Stimulated activated CD4-positive, alpha-beta T cell treated with anti-CD3 and anti-CD28 coated beads, Interleukin-2, amount 100 ng/mL, for 48 hours (primary cell): ENCODE measurements around the gene TAS2R60.
"Not testable (repeated sequence)": the region's sequence is repeated elsewhere in the genome, so short reads cannot be mapped to it uniquely, and the experiment has no call there.

ENCODE experiments used
- DNase-seq, 2 donors: peaks; one replicate each; pipeline ENCODE4 v3.0.0-alpha.2; 2020

Gene TAS2R60

DNA sequence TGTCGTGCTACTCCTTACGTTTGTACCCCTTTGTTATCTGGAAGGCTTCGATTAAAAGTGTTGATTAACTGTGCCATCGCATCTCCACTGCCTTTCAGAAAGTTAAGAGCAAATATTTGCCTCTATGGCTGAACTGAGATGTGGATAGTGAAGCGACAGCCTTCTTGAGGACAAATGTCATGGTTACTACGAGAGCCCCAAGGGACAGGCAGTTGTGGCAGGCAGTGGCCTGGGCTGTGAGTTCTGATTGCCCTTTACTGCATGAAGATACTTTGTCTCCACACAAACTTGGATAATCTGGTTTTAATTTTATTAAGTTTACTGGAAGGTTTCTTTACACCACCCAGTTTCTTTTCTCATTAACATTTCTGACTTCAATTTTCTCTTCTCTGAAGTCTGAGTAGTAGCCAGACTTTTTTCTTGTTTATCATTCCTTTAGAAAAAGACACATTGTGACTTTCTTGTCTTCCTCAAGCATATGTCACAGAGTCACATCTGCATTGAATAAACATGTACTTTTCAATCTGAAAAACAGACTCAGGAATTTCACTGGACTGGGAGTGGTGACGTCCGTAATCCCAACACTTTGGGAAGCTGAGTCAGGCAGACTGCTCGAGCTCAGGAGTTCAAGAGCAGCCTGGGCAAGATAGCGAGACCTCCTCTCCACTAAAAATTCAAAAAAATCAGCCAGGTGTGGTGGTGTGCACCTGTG lies 36.0 kb downstream of the TAS2R60 start:
- no peak for DNase-seq

DNA sequence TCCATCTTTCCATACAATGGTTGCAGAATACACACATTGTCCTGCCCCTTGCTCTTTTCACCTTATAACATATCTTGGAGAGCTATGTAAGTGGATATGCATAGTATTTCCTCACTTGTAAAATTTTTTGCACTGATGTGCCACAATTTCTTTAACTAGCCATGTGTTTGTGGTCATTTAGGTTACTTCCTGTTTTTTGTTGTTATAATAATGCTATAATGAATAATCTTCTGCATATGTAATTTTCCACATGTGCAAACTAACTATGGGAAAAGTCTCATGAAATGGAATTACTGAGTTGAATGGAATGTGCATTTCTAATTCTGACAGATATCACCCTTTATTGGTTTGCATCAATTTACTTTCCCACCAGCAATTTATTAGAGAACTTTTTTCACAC lies 37.2 kb downstream of the TAS2R60 start:
- DNase-seq = no peak

DNA sequence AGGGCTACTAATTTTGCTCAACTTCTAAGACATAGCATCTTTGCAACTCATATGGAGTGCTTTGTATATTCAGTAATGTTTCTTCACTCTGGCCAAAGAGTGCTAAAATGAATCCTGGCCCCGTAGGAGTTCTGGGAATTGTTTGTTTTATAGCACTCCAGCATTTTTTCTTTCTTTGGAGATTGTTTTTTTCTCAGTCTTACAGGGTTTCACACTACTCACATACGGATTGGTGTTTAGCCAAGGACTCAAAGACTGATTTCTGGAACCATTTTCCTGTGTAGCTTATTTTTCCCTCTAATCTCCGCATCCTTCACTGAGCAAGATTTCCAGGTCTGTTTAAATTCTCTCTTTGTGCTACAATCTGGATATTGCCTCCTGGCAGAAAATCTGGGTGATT lies 40.9 kb downstream of the TAS2R60 start:
- no peak for DNase-seq

DNA sequence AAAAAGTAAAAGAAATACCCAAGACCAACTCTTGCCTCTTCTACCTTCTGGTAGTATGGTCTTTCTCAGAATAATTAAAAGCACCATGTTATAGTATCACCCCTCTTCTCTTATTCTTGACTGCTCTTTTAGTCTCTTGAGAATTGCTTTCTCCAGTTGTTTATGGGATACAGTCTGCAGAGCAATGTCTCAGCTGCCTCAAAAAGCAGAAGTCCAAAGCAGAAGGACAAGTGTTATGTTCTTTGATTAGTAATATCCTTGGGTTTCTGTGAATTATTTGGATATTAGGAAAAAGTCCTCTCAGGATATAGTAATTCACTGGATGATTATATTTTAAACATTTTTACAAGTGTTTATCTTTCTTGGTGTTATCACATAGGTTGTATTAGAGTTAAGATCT lies 41.8 kb downstream of the TAS2R60 start:
- no peak for DNase-seq

DNA sequence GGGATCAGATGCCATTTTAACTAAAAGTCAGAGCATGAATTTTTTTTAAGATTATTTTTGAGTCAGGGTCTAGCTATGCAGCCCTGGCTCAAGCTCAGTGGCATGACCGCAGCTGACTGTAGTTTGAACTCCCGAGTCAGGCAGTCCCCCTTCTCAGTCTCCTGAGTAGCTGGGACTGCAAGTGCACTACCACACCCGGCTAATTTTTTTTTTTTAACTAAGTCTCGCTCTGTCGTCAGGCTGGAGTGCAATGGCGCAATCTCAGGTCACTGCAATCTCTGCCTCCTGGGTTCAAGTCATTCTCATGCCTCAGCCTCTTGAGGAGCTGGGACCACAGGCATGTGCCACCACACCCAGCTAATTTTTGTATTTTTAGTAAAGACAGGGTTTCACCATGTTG lies 42.2 kb downstream of the TAS2R60 start:
- DNase-seq = no peak

DNA sequence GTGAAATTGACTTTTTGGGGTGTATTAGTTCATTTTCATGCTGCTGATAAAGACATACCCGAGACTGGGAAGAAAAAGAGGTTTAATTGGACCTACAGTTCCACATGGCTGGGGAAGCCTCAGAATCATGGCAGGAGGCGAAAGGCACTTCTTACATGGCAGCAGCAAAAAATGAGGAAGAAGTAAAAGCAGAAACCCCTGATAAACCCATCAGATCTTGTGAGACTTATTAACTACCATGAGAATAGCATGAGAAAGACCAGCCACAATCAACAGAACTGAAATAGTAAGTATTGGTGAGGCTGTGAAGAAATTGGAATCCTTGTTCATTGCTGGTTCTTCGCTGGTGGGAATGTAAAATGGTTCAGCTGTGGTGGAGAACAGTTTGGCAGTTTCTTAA lies 43.0 kb downstream of the TAS2R60 start:
- not testable (repeated sequence) for DNase-seq

DNA sequence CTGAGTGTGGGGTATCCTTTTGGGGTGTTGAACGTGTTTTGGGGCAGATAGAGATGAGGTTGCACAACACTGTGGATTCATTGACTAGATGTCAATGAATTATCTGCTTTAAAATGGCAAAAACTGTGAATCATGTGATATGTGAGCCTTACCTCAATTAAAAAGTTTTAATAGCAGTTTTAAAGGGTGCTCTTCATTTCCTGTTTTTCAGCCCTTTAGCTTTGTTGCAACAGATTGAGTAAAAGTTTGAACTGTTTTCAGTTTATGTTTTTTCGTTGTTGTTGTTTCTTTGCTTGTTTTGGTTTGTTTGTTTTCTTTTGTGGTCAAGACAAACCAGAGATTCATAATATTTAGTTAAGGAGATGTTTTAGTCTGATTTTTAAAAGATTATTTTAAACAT lies 43.8 kb downstream of the TAS2R60 start:
- no peak for DNase-seq

DNA sequence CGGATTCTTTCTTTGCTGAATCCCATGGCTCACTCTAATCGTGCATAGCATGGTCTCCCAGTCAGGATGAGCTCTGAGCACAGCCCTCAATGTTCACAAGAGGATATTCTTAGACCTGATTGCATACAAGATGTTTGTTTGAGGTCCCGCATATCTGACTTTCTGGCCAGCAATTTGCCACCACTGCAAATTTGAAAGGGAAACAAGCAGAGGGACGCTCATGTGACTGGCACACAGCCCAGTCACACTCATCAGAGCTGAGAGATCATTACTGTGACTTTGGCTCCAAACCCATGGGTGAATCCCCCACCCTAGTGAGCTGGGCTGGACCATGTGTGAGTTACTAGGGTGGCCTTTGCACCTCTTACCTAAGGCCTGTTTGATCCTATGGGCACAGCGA lies 44.3 kb downstream of the TAS2R60 start:
- DNase-seq = no peak

DNA sequence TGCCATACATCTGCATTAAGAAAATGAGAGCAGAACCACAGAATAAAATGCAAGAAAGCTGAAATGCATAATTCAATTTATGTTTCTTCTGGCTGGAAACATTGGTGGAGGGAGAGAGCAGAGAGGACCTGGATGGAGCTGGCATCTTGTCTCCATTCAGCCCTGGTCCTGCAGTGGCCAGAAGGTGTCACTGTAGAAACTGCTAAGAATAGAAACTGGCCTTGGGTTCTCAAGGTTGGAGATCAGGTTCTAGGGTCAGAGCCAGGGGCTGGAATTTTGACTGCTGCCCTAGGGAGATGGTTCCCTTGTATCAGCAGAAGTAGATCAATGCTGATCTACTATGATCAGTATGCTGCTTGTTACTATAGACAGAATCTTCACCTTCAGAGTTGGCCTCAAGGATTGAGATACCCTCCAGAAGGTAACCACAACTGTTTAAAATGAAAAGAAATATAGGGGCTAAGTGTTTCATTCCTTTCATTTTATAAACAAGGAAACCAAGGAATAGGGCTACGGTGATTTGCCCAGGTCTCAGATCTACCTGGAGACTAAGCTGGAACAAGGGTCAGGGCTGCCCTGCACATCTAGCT lies 47.6 kb downstream of the TAS2R60 start:
- no peak for DNase-seq

DNA sequence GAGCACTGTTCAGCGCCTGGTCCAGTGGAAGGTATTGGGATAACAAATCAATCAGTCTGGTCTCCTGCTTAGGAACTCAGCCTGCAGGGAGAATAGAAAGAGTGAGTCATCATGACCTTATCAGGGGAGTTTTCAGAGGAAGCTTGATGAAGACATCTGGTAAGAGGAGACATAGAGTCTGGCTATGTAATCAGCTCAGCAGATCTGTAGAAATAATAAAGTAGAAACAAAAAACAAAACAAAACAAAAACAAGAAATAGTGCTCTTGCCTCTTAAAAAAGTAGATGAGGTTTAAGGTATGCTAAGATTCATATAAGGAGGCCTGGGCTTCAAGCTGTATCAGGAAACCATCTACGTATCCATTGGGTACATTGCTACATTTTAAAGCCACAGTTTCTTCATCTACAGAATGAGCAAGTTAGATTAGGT lies 48.8 kb downstream of the TAS2R60 start:
- DNase-seq = no peak

DNA sequence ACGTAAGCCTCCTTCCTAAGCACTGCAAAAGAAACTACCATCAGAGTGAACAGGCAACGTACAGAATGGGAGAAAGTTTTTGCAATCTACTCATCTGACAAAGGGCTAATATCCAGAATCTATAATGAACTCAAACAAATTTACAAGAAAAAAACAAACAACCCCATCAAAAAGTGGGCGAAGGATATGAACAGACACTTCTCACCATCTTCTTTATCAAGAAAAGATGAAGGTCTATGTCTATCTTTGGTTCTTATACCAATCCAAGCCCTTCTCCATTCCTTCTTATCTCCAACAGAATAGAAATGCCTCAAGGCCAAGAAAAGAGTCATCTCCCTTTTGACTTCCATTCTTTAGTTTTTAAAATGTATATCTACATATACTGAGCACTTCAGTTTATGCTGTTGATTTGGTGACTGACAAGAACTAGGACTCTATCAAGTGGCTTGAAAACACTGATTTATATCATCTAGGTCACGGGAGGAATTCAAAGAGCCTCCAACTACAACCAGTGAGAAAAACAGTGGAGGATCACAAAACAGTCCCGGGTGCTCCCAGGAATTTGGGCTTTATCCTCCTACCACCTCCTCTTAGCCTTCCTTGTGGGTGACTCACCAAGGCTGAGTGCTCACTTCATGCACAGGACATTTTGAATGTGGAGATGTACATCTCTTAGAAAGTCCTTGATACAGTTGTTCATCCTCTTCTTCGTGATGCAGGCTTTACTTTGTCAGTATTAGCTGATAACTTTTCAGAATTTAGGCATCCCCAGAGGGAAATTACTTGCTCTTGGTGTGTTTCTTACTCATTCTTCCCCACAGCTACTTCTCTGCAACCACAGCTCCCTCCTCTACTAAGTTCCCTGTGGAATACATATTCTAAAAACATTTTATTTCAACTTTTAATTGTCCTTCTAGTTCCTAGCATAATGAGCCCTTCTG lies 49.8 kb downstream of the TAS2R60 start:
- DNase-seq = no peak

DNA sequence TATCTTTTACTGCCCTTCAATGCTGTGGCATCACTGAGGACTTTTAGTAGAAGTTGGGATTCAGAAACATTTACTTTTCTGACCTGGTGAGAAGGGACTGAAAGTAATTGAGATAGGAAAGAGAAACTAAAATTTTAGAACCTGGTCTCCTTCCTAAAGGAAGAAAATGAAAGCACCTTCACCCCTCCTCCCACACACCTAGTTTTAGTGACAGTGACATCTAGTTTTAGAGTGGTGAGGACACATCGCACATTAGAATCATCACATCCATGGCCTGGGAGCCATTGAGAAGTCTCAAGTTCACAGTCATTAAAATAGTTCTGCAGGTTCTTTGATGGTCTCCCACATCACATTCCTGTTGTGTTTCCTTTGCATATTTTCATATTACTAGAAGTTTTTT lies 50.5 kb downstream of the TAS2R60 start:
- no peak for DNase-seq
